ENCODE results near the gene ZNF358. TPM values are rescaled to one million over a fixed set of nuclear protein-coding genes. Genes with fewer than 3 reads are reported as not detected.

ZNF358 gene
- total RNA-seq, 1 donor from 2014 or later, result 86.1 TPM

GRCh38 chr19:7550987-7551761 lies 35.3 kb downstream of the ZNF358 start:
- H3K9me3 Mint-ChIP-seq (ENCODE audit: low read depth), result no peaks in the 10 kb centered on the region
- peaks cover 8% of the 10 kb centered on the region for H3K36me3 Mint-ChIP-seq (ENCODE audit: insufficient read depth)
- no peaks in the 10 kb centered on the region for H3K27me3 Mint-ChIP-seq
- TF ChIP-seq, protein P1, sequence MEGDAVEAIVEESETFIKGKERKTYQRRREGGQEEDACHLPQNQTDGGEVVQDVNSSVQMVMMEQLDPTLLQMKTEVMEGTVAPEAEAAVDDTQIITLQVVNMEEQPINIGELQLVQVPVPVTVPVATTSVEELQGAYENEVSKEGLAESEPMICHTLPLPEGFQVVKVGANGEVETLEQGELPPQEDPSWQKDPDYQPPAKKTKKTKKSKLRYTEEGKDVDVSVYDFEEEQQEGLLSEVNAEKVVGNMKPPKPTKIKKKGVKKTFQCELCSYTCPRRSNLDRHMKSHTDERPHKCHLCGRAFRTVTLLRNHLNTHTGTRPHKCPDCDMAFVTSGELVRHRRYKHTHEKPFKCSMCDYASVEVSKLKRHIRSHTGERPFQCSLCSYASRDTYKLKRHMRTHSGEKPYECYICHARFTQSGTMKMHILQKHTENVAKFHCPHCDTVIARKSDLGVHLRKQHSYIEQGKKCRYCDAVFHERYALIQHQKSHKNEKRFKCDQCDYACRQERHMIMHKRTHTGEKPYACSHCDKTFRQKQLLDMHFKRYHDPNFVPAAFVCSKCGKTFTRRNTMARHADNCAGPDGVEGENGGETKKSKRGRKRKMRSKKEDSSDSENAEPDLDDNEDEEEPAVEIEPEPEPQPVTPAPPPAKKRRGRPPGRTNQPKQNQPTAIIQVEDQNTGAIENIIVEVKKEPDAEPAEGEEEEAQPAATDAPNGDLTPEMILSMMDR (IDR thresholded peaks at IDR 0.05; ENCODE audit: unreplicated experiment), result no peak
- peak; percentile 75 for DNase-seq (ENCODE audit: low spot score, unreplicated experiment)
- peaks cover 3% of the 10 kb centered on the region for H3K4me1 Mint-ChIP-seq (ENCODE audit: low read depth)
- H3K4me3 Mint-ChIP-seq (ENCODE audit: low read depth), result peak overlapping the region; percentile 74
- peak overlapping the region; percentile 51 for H3K27ac Mint-ChIP-seq

DNA sequence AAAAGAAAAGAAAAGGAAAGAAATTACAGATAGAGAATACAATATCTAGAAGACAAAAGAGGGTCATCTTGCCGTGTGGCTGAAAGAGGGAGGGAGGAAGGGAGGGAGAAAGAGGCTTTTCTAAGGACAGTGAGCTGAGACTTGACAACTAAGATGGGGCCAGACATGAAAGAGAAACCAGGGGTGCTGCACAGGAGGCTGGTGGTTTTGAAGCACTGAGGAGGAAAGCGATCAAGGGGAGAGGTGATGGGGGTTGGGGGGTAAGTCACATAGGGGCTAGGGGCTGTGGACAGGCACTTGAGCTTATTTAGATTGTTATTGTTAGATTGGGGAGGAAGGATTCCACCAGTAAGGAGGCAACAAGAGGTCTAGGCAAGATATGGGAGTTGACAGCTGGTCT lies 36.9 kb downstream of the ZNF358 start:
- H3K4me3 Mint-ChIP-seq (ENCODE audit: low read depth), result no peak overlapping the region
- no peak overlapping the region for H3K27ac Mint-ChIP-seq
- H3K27me3 Mint-ChIP-seq, result no peaks in the 10 kb centered on the region
- peaks cover 3% of the 10 kb centered on the region for H3K4me1 Mint-ChIP-seq (ENCODE audit: low read depth)
- TF ChIP-seq, protein P1 (IDR thresholded peaks at IDR 0.05; ENCODE audit: unreplicated experiment), result no peak
- no peaks in the 10 kb centered on the region for H3K9me3 Mint-ChIP-seq (ENCODE audit: low read depth)
- DNase-seq (ENCODE audit: low spot score, unreplicated experiment), result no peak
- peaks cover 10% of the 10 kb centered on the region for H3K36me3 Mint-ChIP-seq (ENCODE audit: insufficient read depth)

- peaks cover 3% of the 10 kb centered on the region for H3K4me1 Mint-ChIP-seq (ENCODE audit: low read depth)
- TF ChIP-seq, protein P1 (IDR thresholded peaks at IDR 0.05; ENCODE audit: unreplicated experiment), result no peak
- no peaks in the 10 kb centered on the region for H3K27me3 Mint-ChIP-seq
- no peak overlapping the region for H3K4me3 Mint-ChIP-seq (ENCODE audit: low read depth)
- peaks cover 13% of the 10 kb centered on the region for H3K36me3 Mint-ChIP-seq (ENCODE audit: insufficient read depth)
- H3K9me3 Mint-ChIP-seq (ENCODE audit: low read depth), result no peaks in the 10 kb centered on the region
- H3K27ac Mint-ChIP-seq, result no peak overlapping the region
- no peak for DNase-seq (ENCODE audit: low spot score, unreplicated experiment)
Measured at GRCh38 chr19:7554565-7554964, 38.7 kb downstream of the ZNF358 start.

DNA sequence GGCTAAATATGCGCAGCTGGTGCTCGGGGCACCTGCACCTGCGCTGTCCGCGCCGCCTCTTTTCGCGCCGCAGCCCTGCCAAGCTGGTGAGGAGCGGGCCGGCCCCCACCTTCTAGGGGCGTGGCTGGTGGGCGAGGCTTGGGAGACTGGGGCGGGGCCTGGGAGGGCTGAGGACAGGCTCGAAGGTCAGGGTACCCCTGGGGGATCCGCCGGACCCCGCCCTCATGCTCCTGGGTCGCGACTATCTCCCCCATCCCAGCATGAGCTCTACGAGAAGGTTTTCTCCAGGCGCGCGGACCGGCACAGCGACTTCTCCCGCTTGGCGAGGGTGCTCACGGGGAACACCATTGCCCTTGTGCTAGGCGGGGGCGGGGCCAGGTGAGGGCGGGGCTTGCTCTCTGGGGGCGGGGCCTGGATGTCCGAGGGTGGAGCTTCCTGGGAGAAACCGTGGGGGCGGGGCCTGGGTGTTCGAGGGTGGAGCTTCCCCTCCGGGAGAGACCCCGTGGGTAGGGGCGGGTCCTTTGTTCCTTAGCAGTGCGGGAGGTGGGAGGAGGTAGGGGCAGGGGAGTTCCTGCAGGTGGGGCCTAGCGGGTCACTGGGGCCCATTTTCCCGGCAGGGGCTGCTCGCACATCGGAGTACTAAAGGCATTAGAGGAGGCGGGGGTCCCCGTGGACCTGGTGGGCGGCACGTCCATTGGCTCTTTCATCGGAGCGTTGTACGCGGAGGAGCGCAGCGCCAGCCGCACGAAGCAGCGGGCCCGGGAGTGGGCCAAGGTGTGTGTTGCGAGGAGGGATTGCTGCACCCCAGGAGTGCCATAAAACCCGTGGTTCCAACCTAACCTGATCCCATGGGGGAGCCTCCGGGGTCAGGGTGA lies 39.3 kb downstream of the ZNF358 start:
- no peak overlapping the region for H3K4me3 Mint-ChIP-seq (ENCODE audit: low read depth)
- TF ChIP-seq, protein P1 (IDR thresholded peaks at IDR 0.05; ENCODE audit: unreplicated experiment), result no peak
- H3K9me3 Mint-ChIP-seq (ENCODE audit: low read depth), result no peaks in the 10 kb centered on the region
- H3K4me1 Mint-ChIP-seq (ENCODE audit: low read depth), result peaks cover 3% of the 10 kb centered on the region
- no peak overlapping the region for H3K27ac Mint-ChIP-seq
- H3K27me3 Mint-ChIP-seq, result no peaks in the 10 kb centered on the region
- peaks cover 14% of the 10 kb centered on the region for H3K36me3 Mint-ChIP-seq (ENCODE audit: insufficient read depth)
- no peak for DNase-seq (ENCODE audit: low spot score, unreplicated experiment)

GRCh38 chr19:7556696-7557315 lies 40.9 kb downstream of the ZNF358 start:
- Mint-ChIP-seq H3K4me3 (ENCODE audit: low read depth) (no peak overlapping the region), H3K27me3 (no peaks in the 10 kb centered on the region), H3K4me1 (ENCODE audit: low read depth) (no peaks in the 10 kb centered on the region), H3K27ac (no peak overlapping the region), H3K36me3 (ENCODE audit: insufficient read depth) (peaks cover 15% of the 10 kb centered on the region), H3K9me3 (ENCODE audit: low read depth) (no peaks in the 10 kb centered on the region)
- no peak for DNase-seq (ENCODE audit: low spot score, unreplicated experiment)
- TF ChIP-seq, protein P1 (IDR thresholded peaks at IDR 0.05; ENCODE audit: unreplicated experiment), result no peak

All from progenitor cell of endocrine pancreas (in vitro differentiated cells).